Measurements from ENCODE around the gene INSYN2A. TPM values are rescaled to one million over a fixed set of nuclear protein-coding genes. Genes with fewer than 3 reads are reported as not detected.

INSYN2A gene
- total and polyA plus RNA-seq, 10 of the 15 experiments (the other 5 are each of a cell fraction or from before 2014, with no cell fraction given), result not detected

GRCh38 chr10:127234306-127234800 lies 38.0 kb upstream of the INSYN2A start (continued):
- TF ChIP-seq REST (IDR thresholded peaks at IDR 0.05; ENCODE audit: low read depth, low read length), result no peak
- TF ChIP-seq GATAD2B (conservative IDR thresholded peaks at IDR 0.05; ENCODE audit: low read depth), result no peak
- TF ChIP-seq HCFC1 (IDR thresholded peaks at IDR 0.05; ENCODE audit: low read length), result no peak
- no peak for TF ChIP-seq NKRF (conservative IDR thresholded peaks at IDR 0.05)
- TF ChIP-seq EP300 (IDR thresholded peaks at IDR 0.05; ENCODE audit: borderline replicate concordance in 1 of 2, control insufficient read depth in 1 of 2, low read depth in 2 of 2, low read length in 2 of 2), result no peak
- TF ChIP-seq ATF2 (IDR thresholded peaks at IDR 0.05; ENCODE audit: low read length), result no peak
- TF ChIP-seq FOS (IDR thresholded peaks at IDR 0.05; ENCODE audit: borderline replicate concordance, extremely low read depth, insufficient read length), result no peak

Measured in GM12878 (cell line).